Measurements from ENCODE around the gene TECRL.

Gene TECRL

GRCh38 chr4:64409300-64409699 is at the start of gene TECRL:
TSS of gene TECRL (minus strand) at chr4:64409450. CDS start at chr4:64409351, 99 bp downstream.
- FAIRE-seq: no peak

- FAIRE-seq: no peak
These were observed 23.4 kb upstream of the TECRL start for GRCh38 chr4:64432674-64433073.

GRCh38 chr4:64430933-64431332 is 21.7 kb upstream of the TECRL start:
- no peak for FAIRE-seq

- FAIRE-seq: no peak
These were observed 8.7 kb upstream of the TECRL start for GRCh38 chr4:64417974-64418373.

GRCh38 chr4:64407000-64407399 is 2.2 kb downstream of the TECRL start:
- peak; percentile 47 for FAIRE-seq

- FAIRE-seq: no peak
These were observed 3.5 kb downstream of the TECRL start for GRCh38 chr4:64405761-64406160.

- no peak for FAIRE-seq
These were observed 6.6 kb downstream of the TECRL start for GRCh38 chr4:64402684-64403083.

- no peak for FAIRE-seq
These were observed 9.7 kb downstream of the TECRL start for GRCh38 chr4:64399313-64400109.

- no peak for FAIRE-seq
These were observed 14.8 kb downstream of the TECRL start for GRCh38 chr4:64394469-64394868.

GRCh38 chr4:64388252-64388651 is 21.0 kb downstream of the TECRL start:
- FAIRE-seq: no peak

- no peak for FAIRE-seq
These were observed 24.0 kb downstream of the TECRL start for GRCh38 chr4:64385220-64385619.

GRCh38 chr4:64384237-64385203 is 24.7 kb downstream of the TECRL start:
- FAIRE-seq: no peak

- no peak for FAIRE-seq
These were observed 40.5 kb downstream of the TECRL start for GRCh38 chr4:64368741-64369140.

- no peak for FAIRE-seq
These were observed 47.9 kb downstream of the TECRL start for GRCh38 chr4:64361399-64361740.

GRCh38 chr4:64360664-64361398 is 48.4 kb downstream of the TECRL start:
- FAIRE-seq: no peak

GRCh38 chr4:64359489-64359888 is 49.8 kb downstream of the TECRL start:
- FAIRE-seq: no peak

GRCh38 chr4:64353904-64354303 is 55.3 kb downstream of the TECRL start:
- FAIRE-seq: no peak

- FAIRE-seq: no peak
These were observed 67.5 kb downstream of the TECRL start for GRCh38 chr4:64341711-64342110.

GRCh38 chr4:64340218-64341110 is 68.8 kb downstream of the TECRL start:
- FAIRE-seq: no peak

- FAIRE-seq: no peak
These were observed 74.3 kb downstream of the TECRL start for GRCh38 chr4:64334964-64335363.

GRCh38 chr4:64330143-64330542 is 79.1 kb downstream of the TECRL start:
- no peak for FAIRE-seq

- FAIRE-seq: no peak
These were observed 82.0 kb downstream of the TECRL start for GRCh38 chr4:64327237-64327636.
